Nephron progenitor cell (in vitro differentiated cells): ENCODE results near the gene MTF2.

Experiments used
- DNase-seq: peaks from one replicate; pipeline ENCODE4 v3.0.0; 2021
- H3K27ac Mint-ChIP-seq: 2 replicates; pipeline ENCODE4 v1.8.0; 2021; ENCODE audit warnings: mild to moderate bottlenecking, moderate library complexity, mixed read lengths
- H3K27me3 Mint-ChIP-seq: 2 replicates; pipeline ENCODE4 v1.8.0; 2021; ENCODE audit warnings: mild to moderate bottlenecking, low read depth, mixed read lengths; ENCODE audit not compliant: poor library complexity
- H3K36me3 Mint-ChIP-seq: 2 replicates; pipeline ENCODE4 v1.8.0; 2021; ENCODE audit warnings: low read depth, mixed read lengths
- H3K4me1 Mint-ChIP-seq: 2 replicates; pipeline ENCODE4 v1.8.0; 2021; ENCODE audit warnings: mixed read lengths
- H3K4me3 Mint-ChIP-seq: 2 replicates; pipeline ENCODE4 v1.8.0; 2021; ENCODE audit warnings: mild to moderate bottlenecking, moderate library complexity, mixed read lengths
- H3K9me3 Mint-ChIP-seq: 2 replicates; pipeline ENCODE4 v1.8.0; 2021; ENCODE audit warnings: mild to moderate bottlenecking, moderate library complexity, mixed read lengths
- TF ChIP-seq, protein P1 (sequence below): fragments of 200-600 bp; sonication (generic); IDR thresholded peaks from 2 replicates; pipeline ENCODE4 v1.5.0; 2021; ENCODE audit warnings: antibody characterized with exemption

Gene MTF2

DNA sequence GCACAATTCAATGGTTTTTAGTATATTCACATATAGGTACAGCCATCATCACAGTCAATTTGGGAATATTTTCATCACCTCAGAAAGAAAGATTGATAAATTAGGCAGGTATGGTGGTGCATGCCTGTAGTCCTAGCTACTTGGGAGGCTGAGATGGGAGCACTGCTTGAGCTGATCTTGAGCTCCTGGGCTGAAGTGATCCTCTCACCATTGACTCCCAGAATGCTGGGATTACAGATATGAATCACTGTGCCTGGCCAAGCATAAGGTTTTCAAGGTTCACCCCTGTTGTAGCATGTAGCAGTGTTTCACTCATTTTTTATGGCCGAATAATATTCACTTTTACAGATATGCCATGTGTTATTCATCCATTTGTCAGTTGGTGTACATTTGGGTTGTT lies 44.7 kb upstream of the MTF2 start:
- H3K36me3 Mint-ChIP-seq: no peaks in the 10 kb centered on the region
- H3K27ac Mint-ChIP-seq: no peak overlapping the region
- no peak overlapping the region for H3K4me3 Mint-ChIP-seq
- TF ChIP-seq, protein P1, sequence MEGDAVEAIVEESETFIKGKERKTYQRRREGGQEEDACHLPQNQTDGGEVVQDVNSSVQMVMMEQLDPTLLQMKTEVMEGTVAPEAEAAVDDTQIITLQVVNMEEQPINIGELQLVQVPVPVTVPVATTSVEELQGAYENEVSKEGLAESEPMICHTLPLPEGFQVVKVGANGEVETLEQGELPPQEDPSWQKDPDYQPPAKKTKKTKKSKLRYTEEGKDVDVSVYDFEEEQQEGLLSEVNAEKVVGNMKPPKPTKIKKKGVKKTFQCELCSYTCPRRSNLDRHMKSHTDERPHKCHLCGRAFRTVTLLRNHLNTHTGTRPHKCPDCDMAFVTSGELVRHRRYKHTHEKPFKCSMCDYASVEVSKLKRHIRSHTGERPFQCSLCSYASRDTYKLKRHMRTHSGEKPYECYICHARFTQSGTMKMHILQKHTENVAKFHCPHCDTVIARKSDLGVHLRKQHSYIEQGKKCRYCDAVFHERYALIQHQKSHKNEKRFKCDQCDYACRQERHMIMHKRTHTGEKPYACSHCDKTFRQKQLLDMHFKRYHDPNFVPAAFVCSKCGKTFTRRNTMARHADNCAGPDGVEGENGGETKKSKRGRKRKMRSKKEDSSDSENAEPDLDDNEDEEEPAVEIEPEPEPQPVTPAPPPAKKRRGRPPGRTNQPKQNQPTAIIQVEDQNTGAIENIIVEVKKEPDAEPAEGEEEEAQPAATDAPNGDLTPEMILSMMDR: no peak
- peaks cover 3% of the 10 kb centered on the region for H3K27me3 Mint-ChIP-seq
- H3K9me3 Mint-ChIP-seq: no peaks in the 10 kb centered on the region
- H3K4me1 Mint-ChIP-seq: peaks cover 26% of the 10 kb centered on the region
- DNase-seq: no peak

DNA sequence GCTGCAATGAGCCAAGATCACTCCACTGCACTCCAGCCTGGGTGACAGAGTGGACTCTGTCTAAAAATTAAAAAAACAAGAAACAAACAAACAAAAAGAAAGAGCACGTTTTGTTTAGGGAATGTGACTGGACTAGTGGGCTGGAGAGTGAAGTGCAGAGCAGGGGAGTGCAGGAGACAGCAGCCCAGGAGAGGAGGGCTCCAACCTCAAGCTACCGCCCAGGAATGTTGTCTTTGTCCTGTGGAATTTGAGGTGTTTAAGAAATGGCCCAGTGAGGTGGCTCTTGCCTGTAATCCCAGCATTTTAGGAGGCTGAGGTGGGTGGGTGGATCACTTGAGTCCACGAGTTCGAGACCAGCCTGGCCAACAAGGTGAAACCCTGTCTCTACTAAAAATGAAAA lies 42.4 kb upstream of the MTF2 start:
- TF ChIP-seq, protein P1: no peak
- H3K27ac Mint-ChIP-seq: peak overlapping the region; percentile 55
- peaks cover 26% of the 10 kb centered on the region for H3K4me1 Mint-ChIP-seq
- peaks cover 3% of the 10 kb centered on the region for H3K27me3 Mint-ChIP-seq
- no peak for DNase-seq
- H3K9me3 Mint-ChIP-seq: no peaks in the 10 kb centered on the region
- no peak overlapping the region for H3K4me3 Mint-ChIP-seq
- no peaks in the 10 kb centered on the region for H3K36me3 Mint-ChIP-seq

DNA sequence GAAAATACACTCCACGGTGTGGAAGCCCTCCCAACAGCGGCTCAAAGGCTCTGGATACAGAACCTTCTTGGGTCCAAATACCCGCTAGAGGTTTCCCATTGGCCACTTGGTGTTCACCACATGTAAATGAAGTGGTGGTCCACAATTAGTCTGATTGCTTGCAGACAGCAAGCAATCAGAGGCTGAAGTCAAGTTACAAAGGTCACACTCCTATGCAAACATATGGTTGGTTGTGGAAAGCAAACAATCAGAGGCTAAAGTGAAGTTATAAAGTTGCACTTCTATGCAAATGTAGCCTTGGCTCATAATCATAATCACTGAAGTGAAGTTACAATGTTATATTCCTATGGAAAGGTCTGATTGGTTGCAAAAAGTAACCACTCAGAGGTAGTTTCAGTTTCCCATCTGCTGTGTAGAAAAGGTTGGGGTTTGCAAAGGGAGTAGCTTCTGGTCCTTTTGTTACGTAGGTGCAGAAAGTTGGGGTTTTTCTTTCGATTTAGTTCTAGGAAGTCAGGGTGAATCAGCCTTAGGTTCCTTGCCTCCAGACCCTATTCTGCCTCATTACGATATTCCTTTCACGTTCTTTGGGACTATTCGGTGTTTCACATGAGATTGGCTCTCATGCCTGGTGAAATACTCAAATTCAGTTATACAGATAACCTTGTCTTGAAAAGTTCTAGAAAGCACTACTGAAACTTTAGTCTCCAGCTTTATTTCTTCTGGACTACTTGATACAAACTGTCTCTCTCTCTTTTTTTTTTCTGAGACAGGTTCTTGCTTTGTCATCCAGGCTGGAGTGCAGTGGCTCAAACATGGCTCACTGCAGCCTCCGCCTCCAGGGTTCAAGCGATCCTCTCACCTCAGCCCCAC lies 36.7 kb upstream of the MTF2 start:
- Mint-ChIP-seq H3K9me3 (no peaks in the 10 kb centered on the region), H3K4me3 (no peak overlapping the region), H3K36me3 (no peaks in the 10 kb centered on the region), H3K27ac (no peak overlapping the region), H3K4me1 (peaks cover 6% of the 10 kb centered on the region), H3K27me3 (no peaks in the 10 kb centered on the region)
- TF ChIP-seq, protein P1: no peak
- DNase-seq: no peak

DNA sequence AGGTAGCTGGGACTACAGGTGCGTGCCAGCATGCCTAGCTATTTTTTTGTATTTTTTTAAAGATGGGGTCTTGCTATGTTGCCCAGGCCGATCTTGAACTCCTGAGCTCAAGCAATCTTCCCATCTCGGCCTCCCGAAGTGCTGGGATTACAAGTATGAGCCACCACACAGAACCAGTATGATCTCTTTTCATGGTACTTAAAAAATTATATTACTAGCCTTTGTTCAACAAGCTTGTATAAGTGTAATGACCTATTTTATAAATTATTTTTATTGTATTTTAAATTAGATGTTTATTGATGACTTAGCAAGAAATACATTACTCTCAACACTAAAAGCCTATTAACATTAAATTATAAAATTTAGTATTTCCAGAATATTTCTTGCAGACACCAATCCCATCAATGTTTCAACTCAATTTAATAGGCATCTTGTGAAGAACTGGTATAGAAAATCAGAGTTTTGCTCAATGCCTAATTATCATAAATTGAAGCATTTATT lies 36.0 kb upstream of the MTF2 start:
- Mint-ChIP-seq H3K4me1 (no peaks in the 10 kb centered on the region), H3K27ac (no peak overlapping the region), H3K9me3 (no peaks in the 10 kb centered on the region), H3K36me3 (no peaks in the 10 kb centered on the region), H3K4me3 (no peak overlapping the region), H3K27me3 (no peaks in the 10 kb centered on the region)
- no peak for DNase-seq
- TF ChIP-seq, protein P1: no peak

DNA sequence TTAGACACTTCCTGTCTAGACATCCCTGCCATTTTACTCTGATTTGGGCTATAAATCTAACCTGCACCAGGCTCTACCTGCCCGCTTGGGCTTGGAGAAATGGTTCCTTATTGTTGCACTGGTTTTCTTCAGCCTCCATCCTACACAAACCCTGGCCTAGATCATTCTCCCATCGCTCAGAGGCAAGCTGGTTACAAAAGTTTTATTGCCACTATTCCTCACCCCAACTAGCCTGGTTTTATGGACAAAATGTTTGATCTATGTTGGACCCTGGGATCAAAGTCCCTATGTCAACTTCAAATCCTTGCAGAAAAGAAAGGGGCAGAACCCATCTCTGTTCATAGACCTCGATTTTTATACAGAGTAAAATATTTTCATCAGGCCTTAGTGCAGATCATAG lies 31.5 kb upstream of the MTF2 start:
- no peaks in the 10 kb centered on the region for H3K9me3 Mint-ChIP-seq
- DNase-seq: no peak
- no peaks in the 10 kb centered on the region for H3K4me1 Mint-ChIP-seq
- H3K27ac Mint-ChIP-seq: no peak overlapping the region
- H3K27me3 Mint-ChIP-seq: no peaks in the 10 kb centered on the region
- H3K36me3 Mint-ChIP-seq: no peaks in the 10 kb centered on the region
- H3K4me3 Mint-ChIP-seq: no peak overlapping the region
- TF ChIP-seq, protein P1: no peak

DNA sequence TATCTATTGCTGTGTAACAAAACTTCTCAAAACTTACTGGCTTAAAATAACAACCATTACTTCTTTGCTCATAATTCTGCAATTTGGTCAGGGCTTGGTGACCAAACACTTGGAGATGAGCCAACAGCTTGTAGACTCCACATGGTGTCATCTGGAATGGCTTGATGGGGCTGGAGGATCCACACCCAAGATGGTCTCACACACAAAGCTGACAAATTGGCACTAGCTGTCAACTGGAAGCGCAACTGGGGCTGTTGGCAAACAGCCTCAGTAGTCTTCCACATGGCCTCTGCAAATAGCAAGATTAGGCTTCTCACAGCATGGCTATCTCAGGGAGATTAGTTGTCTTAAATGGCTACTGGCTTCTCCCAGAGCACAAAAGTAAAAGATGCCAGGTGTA lies 27.1 kb upstream of the MTF2 start:
- H3K4me3 Mint-ChIP-seq: no peak overlapping the region
- TF ChIP-seq, protein P1: no peak
- peaks cover 6% of the 10 kb centered on the region for H3K27me3 Mint-ChIP-seq
- no peaks in the 10 kb centered on the region for H3K4me1 Mint-ChIP-seq
- H3K27ac Mint-ChIP-seq: no peak overlapping the region
- no peak for DNase-seq
- H3K9me3 Mint-ChIP-seq: no peaks in the 10 kb centered on the region
- no peaks in the 10 kb centered on the region for H3K36me3 Mint-ChIP-seq
